Tibial nerve (tissue), 4 donors: Measurements from ENCODE around the gene MORC2.

Source experiments
- CTCF ChIP-seq, 5 experiments: fragments of 200-600 bp in 3 of 5; fragments of 450-650 bp in 2 of 5; sonication (generic) in 3 of 5; IDR thresholded peaks; one replicate each; pipeline ENCODE4 v1.5.1; 2016 to 2019; ENCODE audit warnings: antibody characterized with exemption in 5 of 5, mild to moderate bottlenecking in 3 of 5, moderate library complexity in 2 of 5
- EP300 ChIP-seq, 2 donors: sonication (generic); formaldehyde crosslinking; IDR thresholded peaks; one replicate each; pipeline ENCODE4 v1.6.1; 2017; ENCODE audit warnings: antibody characterized with exemption in 2 of 2, mild to moderate bottlenecking in 1 of 2
- POLR2A ChIP-seq, 2 donors: fragments of 450-650 bp; IDR thresholded peaks; one replicate each; pipeline ENCODE4 v1.6.1; 2017; ENCODE audit warnings: antibody characterized with exemption in 2 of 2, mild to moderate bottlenecking in 2 of 2, moderate library complexity in 2 of 2

GRCh38 chr22:30909306-30909705, 59.3 kb downstream of the MORC2 start:
- TF ChIP-seq POLR2A (IDR thresholded peaks at IDR 0.05): no peak
- TF ChIP-seq CTCF (IDR thresholded peaks at IDR 0.05): no peak
- no peak for TF ChIP-seq EP300 (IDR thresholded peaks at IDR 0.05)
